ENCODE results near the gene ZGPAT.

DNA sequence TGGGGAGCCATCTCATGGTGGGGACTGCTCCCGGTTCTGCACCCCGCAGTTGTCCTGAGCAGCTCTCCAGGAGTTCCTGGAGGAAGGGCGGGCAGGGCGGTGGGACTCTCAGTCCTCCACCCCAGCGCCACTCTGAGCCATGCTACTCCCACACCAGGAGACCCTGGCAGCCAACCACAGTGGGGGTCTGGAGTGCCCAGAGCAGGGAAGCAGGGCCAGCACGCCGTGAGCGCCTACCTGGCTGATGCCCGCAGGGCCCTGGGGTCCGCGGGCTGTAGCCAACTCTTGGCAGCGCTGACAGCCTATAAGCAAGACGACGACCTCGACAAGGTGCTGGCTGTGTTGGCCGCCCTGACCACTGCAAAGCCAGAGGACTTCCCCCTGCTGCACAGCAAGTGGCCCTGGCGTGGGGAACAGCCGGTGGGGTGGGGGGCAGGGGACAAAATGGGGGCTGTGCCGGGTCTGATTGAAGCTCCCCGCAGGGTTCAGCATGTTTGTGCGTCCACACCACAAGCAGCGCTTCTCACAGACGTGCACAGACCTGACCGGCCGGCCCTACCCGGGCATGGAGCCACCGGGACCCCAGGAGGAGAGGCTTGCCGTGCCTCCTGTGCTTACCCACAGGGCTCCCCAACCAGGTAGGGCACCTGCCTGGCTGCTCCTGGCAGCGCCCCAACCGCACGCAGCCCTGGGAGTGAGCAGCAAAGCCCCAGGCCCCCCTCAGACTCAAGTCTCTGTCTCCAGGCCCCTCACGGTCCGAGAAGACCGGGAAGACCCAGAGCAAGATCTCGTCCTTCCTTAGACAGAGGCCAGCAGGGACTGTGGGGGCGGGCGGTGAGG, 13.0 kb upstream of the ZGPAT start:
- TF ChIP-seq, protein P1, sequence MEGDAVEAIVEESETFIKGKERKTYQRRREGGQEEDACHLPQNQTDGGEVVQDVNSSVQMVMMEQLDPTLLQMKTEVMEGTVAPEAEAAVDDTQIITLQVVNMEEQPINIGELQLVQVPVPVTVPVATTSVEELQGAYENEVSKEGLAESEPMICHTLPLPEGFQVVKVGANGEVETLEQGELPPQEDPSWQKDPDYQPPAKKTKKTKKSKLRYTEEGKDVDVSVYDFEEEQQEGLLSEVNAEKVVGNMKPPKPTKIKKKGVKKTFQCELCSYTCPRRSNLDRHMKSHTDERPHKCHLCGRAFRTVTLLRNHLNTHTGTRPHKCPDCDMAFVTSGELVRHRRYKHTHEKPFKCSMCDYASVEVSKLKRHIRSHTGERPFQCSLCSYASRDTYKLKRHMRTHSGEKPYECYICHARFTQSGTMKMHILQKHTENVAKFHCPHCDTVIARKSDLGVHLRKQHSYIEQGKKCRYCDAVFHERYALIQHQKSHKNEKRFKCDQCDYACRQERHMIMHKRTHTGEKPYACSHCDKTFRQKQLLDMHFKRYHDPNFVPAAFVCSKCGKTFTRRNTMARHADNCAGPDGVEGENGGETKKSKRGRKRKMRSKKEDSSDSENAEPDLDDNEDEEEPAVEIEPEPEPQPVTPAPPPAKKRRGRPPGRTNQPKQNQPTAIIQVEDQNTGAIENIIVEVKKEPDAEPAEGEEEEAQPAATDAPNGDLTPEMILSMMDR (IDR thresholded peaks at IDR 0.05): no peak
- TF ChIP-seq EZH2 (IDR thresholded peaks at IDR 0.05; ENCODE audit: borderline replicate concordance, insufficient read depth, low read depth, low read length, poor library complexity, severe bottlenecking): no peak
